ENCODE measurements around the gene SNX1. TPM values are rescaled to one million over a fixed set of nuclear protein-coding genes. Genes with fewer than 3 reads are reported as not detected.

Gene SNX1
- total and polyA plus RNA-seq, 2 of the 13 experiments (the other 11 are each of a cell fraction or from before 2014, with no cell fraction given): 29.3 to 60.1 TPM

GRCh38 chr15:64072812-64073211, 23.0 kb upstream of the SNX1 start (continued):
- TF ChIP-seq CSRNP1 (CRISPR knock-in tag; IDR thresholded peaks at IDR 0.05) (no peak), GABPA (IDR thresholded peaks at IDR 0.05; ENCODE audit: low read depth, low read length) (no peak), GABPA (CRISPR knock-in tag; IDR thresholded peaks at IDR 0.05; ENCODE audit: low read depth) (peak; percentile 16; the same call in 1 of the 2 replicates), ELF4 (CRISPR knock-in tag; IDR thresholded peaks at IDR 0.05; ENCODE audit: borderline replicate concordance) (0 out of 2 replicates have a peak, but pooled peaks have one; percentile 33), ZNF775 (CRISPR knock-in tag; IDR thresholded peaks at IDR 0.05; ENCODE audit: borderline replicate concordance) (no peak), ZNF563 (CRISPR knock-in tag; IDR thresholded peaks at IDR 0.05) (no peak), HNF4A (CRISPR knock-in tag; IDR thresholded peaks at IDR 0.05) (peak; percentile 69), TBX2 (CRISPR knock-in tag; IDR thresholded peaks at IDR 0.05; ENCODE audit: borderline replicate concordance) (peak; percentile 76), ZNF878 (CRISPR knock-in tag; IDR thresholded peaks at IDR 0.05) (no peak; the same call in 1 of the 2 replicates), ZBTB37 (CRISPR knock-in tag; IDR thresholded peaks at IDR 0.05) (no peak), ZNF879 (CRISPR knock-in tag; IDR thresholded peaks at IDR 0.05) (no peak), ATF7 (IDR thresholded peaks at IDR 0.05) (no peak), ATF7 (CRISPR knock-in tag; IDR thresholded peaks at IDR 0.05) (no peak), SOX6 (IDR thresholded peaks at IDR 0.05) (no peak), SOX6 (CRISPR knock-in tag; IDR thresholded peaks at IDR 0.05) (peak; percentile 99), SRF (IDR thresholded peaks at IDR 0.05; ENCODE audit: low read depth, low read length) (no peak), MBNL3 (CRISPR knock-in tag; conservative IDR thresholded peaks at IDR 0.05) (no peak), HOXA3 (CRISPR knock-in tag; IDR thresholded peaks at IDR 0.05) (peak; percentile 42; the same call in 1 of the 2 replicates), MLX (CRISPR knock-in tag; IDR thresholded peaks at IDR 0.05) (peak; percentile 63; the same call in 1 of the 2 replicates), ZFP1 (CRISPR knock-in tag; IDR thresholded peaks at IDR 0.05) (peak; percentile 62; the same call in 1 of the 2 replicates), NFAT5 (CRISPR knock-in tag; IDR thresholded peaks at IDR 0.05) (no peak), ZNF747 (CRISPR knock-in tag; IDR thresholded peaks at IDR 0.05; ENCODE audit: borderline replicate concordance) (no peak; the same call in 1 of the 2 replicates), GPBP1L1 (CRISPR knock-in tag; IDR thresholded peaks at IDR 0.05) (no peak)

Data from HepG2 (cell line).